Gastrocnemius medialis (tissue), 4 donors: ENCODE measurements around the gene LRRC2. TPM values are rescaled to one million over a fixed set of nuclear protein-coding genes. Genes with fewer than 3 reads are reported as not detected.

Experiments used
- ATAC-seq, 2 donors: fragments of 150-250 bp; one replicate each; pipeline ENCODE4 v1.9.1; 2016
- DNase-seq, 2 donors: peaks; one replicate each; pipeline ENCODE4 v3.0.0-alpha.2; 2019
- H3K27ac ChIP-seq, 4 donors: fragments of 200-600 bp; sonication (generic); 1 replicate in 1 of 4; 2 replicates in 3 of 4; pipeline ENCODE4 v1.5.1; 2016 to 2018; ENCODE audit warnings: mild to moderate bottlenecking in 2 of 4, moderate library complexity in 1 of 4
- H3K27me3 ChIP-seq, 3 donors: fragments of 200-600 bp; sonication (generic) in 2 of 3; 1 replicate in 1 of 3; 2 replicates in 2 of 3; pipeline versions ENCODE4 v1.5.1 to v1.6.0; 2016 to 2019; ENCODE audit warnings: mild to moderate bottlenecking in 1 of 3, moderate library complexity in 1 of 3
- H3K36me3 ChIP-seq, 2 donors: fragments of 200-600 bp; sonication (generic) in 1 of 2; one replicate each; pipeline ENCODE4 v1.5.1; 2017 to 2018
- H3K4me1 ChIP-seq, 2 donors: fragments of 200-600 bp; sonication (generic) in 1 of 2; one replicate each; pipeline ENCODE4 v1.5.1; 2016 to 2017; ENCODE audit warnings: mild to moderate bottlenecking in 2 of 2
- H3K4me3 ChIP-seq, 4 donors: fragments of 200-600 bp; sonication (generic) in 3 of 4; 1 replicate in 1 of 4; 2 replicates in 3 of 4; pipeline ENCODE4 v1.5.1; 2016 to 2019; ENCODE audit warnings: mild to moderate bottlenecking in 2 of 4
- H3K9me3 ChIP-seq, 3 donors: fragments of 200-600 bp; sonication (generic) in 2 of 3; 1 replicate in 1 of 3; 2 replicates in 2 of 3; pipeline ENCODE4 v1.5.1; 2016 to 2019
- CTCF ChIP-seq, 5 experiments: fragments of 450-650 bp in 3 of 5; fragments of 200-600 bp in 2 of 5; sonication (generic) in 2 of 5; IDR thresholded peaks in 4 of 5; conservative IDR thresholded peaks in 1 of 5; 1 replicate in 4 of 5; 2 replicates in 1 of 5; pipeline ENCODE4 v1.5.1; 2016 to 2019; ENCODE audit warnings: antibody characterized with exemption in 5 of 5, mild to moderate bottlenecking in 3 of 5, moderate library complexity in 3 of 5
- POLR2A ChIP-seq, 2 donors: fragments of 450-650 bp; IDR thresholded peaks; one replicate each; pipeline ENCODE4 v1.6.1; 2017; ENCODE audit warnings: antibody characterized with exemption in 2 of 2, mild to moderate bottlenecking in 2 of 2, moderate library complexity in 2 of 2
- in situ Hi-C, 4 donors: fragments of 200-750 bp; cut with MboI; loops; one replicate each; pipeline versions ENCODE4 v1.15.0 to v1.8.0; 2017; ENCODE audit warnings: low sequenced_read_pairs in 4 of 4
- intact Hi-C: fragments of 100-400 bp; cut with DNase I; formaldehyde crosslinking; loops from one replicate; pipeline ENCODE4 v1.15.1; 2023; ENCODE audit warnings: low total_unique reads
- total RNA-seq, 4 donors: library from RNA; depleted of rRNA; stranded (reverse); fragments of >200 nt; gene quantifications; one replicate each; pipeline versions ENCODE4 v1.1.0 to v1.2.3, GENCODE V29; 2016

The LRRC2 gene
- total RNA-seq, 4 donors from 2014 or later, result 72.7 to 103 (median 92.1) TPM

GRCh38 chr3:46542344-46542743, 23.8 kb downstream of the LRRC2 start:
- TF ChIP-seq CTCF (IDR thresholded peaks at IDR 0.05 in 4 of 5, conservative IDR thresholded peaks at IDR 0.05 in 1 of 5), result no peak
- no peak for TF ChIP-seq POLR2A (IDR thresholded peaks at IDR 0.05)
- Histone ChIP-seq H3K27ac (peak overlapping the region; percentile 74 to 81 (median 78)), H3K9me3 (no peaks in the 10 kb centered on the region), H3K36me3 (peaks cover 0 to 31% of the 10 kb centered on the region in 2 donors), H3K27me3 (no peaks in the 10 kb centered on the region), H3K4me3 (no peak overlapping the region), H3K4me1 (peaks cover 17 to 25% of the 10 kb centered on the region in 2 donors)
- no peak for DNase-seq
- in situ Hi-C loops (no loop called here), intact Hi-C loops (no loop called here)
- ATAC-seq, result no peak

- H3K27me3 ChIP-seq, result no peaks in the 10 kb centered on the region
These were observed 24.3 kb downstream of the LRRC2 start for GRCh38 chr3:46541835-46542234.

GRCh38 chr3:46540550-46540949, 25.6 kb downstream of the LRRC2 start:
- Histone ChIP-seq H3K9me3 (no peaks in the 10 kb centered on the region), H3K4me3 (no peak overlapping the region), H3K4me1 (peaks cover 21 to 35% of the 10 kb centered on the region in 2 donors), H3K27ac (peak overlapping the region; percentile 78 to 89 (median 82)), H3K27me3 (no peaks in the 10 kb centered on the region), H3K36me3 (peaks cover 0 to 31% of the 10 kb centered on the region in 2 donors)
- ATAC-seq (no peak), DNase-seq (no peak)
- TF ChIP-seq POLR2A (IDR thresholded peaks at IDR 0.05) (no peak), CTCF (IDR thresholded peaks at IDR 0.05 in 4 of 5, conservative IDR thresholded peaks at IDR 0.05 in 1 of 5) (no peak)
- intact Hi-C loops (no loop called here), in situ Hi-C loops (no loop called here)

More at GRCh38 chr3:46541835-46542234, 24.3 kb downstream of the LRRC2 start:
- no peak for TF ChIP-seq CTCF (IDR thresholded peaks at IDR 0.05 in 4 of 5, conservative IDR thresholded peaks at IDR 0.05 in 1 of 5)
- DNase-seq (no peak), ATAC-seq (no peak)
- H3K9me3 ChIP-seq, result no peaks in the 10 kb centered on the region
- no peak overlapping the region for H3K4me3 ChIP-seq
- in situ Hi-C loops (no loop called here), intact Hi-C loops (no loop called here)
- peaks cover 0 to 31% of the 10 kb centered on the region in 2 donors for H3K36me3 ChIP-seq
- peaks cover 21 to 30% of the 10 kb centered on the region in 2 donors for H3K4me1 ChIP-seq
- peak overlapping the region; percentile 74 to 81 (median 78) for H3K27ac ChIP-seq

- no peak for ATAC-seq
- H3K27ac ChIP-seq, result peak overlapping the region; percentile 78 to 89 (median 82)
These were observed 26.6 kb downstream of the LRRC2 start for GRCh38 chr3:46539443-46540005.

More at GRCh38 chr3:46539443-46540005, 26.6 kb downstream of the LRRC2 start:
- TF ChIP-seq POLR2A (IDR thresholded peaks at IDR 0.05), result no peak
- no peak for TF ChIP-seq CTCF (IDR thresholded peaks at IDR 0.05 in 4 of 5, conservative IDR thresholded peaks at IDR 0.05 in 1 of 5)
- no peak for DNase-seq
- Histone ChIP-seq H3K4me1 (peaks cover 21 to 35% of the 10 kb centered on the region in 2 donors), H3K9me3 (no peaks in the 10 kb centered on the region), H3K36me3 (peaks cover 0 to 23% of the 10 kb centered on the region in 2 donors), H3K4me3 (no peak overlapping the region), H3K27me3 (no peaks in the 10 kb centered on the region)
- in situ Hi-C loops, result no loop called here
- intact Hi-C loops, result no loop called here
